K562 (cell line): ENCODE data around the gene USP31. TPM values are rescaled to one million over a fixed set of nuclear protein-coding genes. Genes with fewer than 3 reads are reported as not detected.

Experiments used
- BRD9 ChIP-seq: fragments of 450-650 bp; IDR thresholded peaks from 2 replicates; pipeline ENCODE4 v1.6.1; 2018; ENCODE audit warnings: low read depth; ENCODE audit not compliant: partially characterized antibody
- CAMTA2 ChIP-seq: fragments of 250-450 bp; sonication (Bioruptor Pico); conservative IDR thresholded peaks from 2 replicates; pipeline ENCODE4 v1.5.1; 2022
- ESRRB ChIP-seq: fragments of 250-450 bp; sonication (Bioruptor Pico); IDR thresholded peaks from 2 replicates; pipeline ENCODE4 v1.5.0; 2020; ENCODE audit warnings: mild to moderate bottlenecking, moderate library complexity, borderline replicate concordance
- ETS2 ChIP-seq: IDR thresholded peaks from 2 replicates; pipeline ENCODE4 v1.6.1; 2016; ENCODE audit warnings: borderline replicate concordance, missing genetic modification characterization, mild to moderate bottlenecking, moderate library complexity, missing compliant biosample characterization; ENCODE audit not compliant: poor library complexity, severe bottlenecking
- EZH2 ChIP-seq: IDR thresholded peaks from 2 replicates; pipeline ENCODE4 v1.6.1; 2012; ENCODE audit warnings: low read depth, mild to moderate bottlenecking, inconsistent platforms, low read length, borderline replicate concordance
- FOXA3 ChIP-seq, 2 experiments: fragments of 450-650 bp in 1 of 2; sonication (generic) in 1 of 2; formaldehyde crosslinking; IDR thresholded peaks in 1 of 2; conservative IDR thresholded peaks in 1 of 2; 2 replicates each; pipeline versions ENCODE4 v1.4.0 to v1.8.0; 2020 to 2022; ENCODE audit warnings: mild to moderate bottlenecking in 2 of 2, missing genetic modification reagents in 1 of 2
- ILK ChIP-seq: fragments of 450-650 bp; IDR thresholded peaks from 2 replicates; pipeline ENCODE4 v1.6.1; 2016; ENCODE audit warnings: missing genetic modification characterization, low read depth, mild to moderate bottlenecking, missing compliant biosample characterization, moderate library complexity, borderline replicate concordance
- PBX2 ChIP-seq, 2 experiments: IDR thresholded peaks in 1 of 2; conservative IDR thresholded peaks in 1 of 2; 2 replicates each; pipeline ENCODE4 v1.6.1; 2016; ENCODE audit warnings: low read depth in 2 of 2, mild to moderate bottlenecking in 1 of 2, missing compliant biosample characterization in 1 of 2, missing genetic modification characterization in 1 of 2, moderate library complexity in 1 of 2
- PRPF4 ChIP-seq: fragments of 200-400 bp; formaldehyde crosslinking; IDR thresholded peaks from one replicate; pipeline ENCODE4 v1.6.1; 2017; ENCODE audit warnings: low read length, low read depth, mild to moderate bottlenecking; ENCODE audit not compliant: insufficient read depth, poor library complexity, severe bottlenecking
- RAD51 ChIP-seq: fragments of 450-650 bp; IDR thresholded peaks from 2 replicates; pipeline ENCODE4 v1.7.1; 2016; ENCODE audit warnings: low read depth, mild to moderate bottlenecking, borderline replicate concordance
- RCOR1 ChIP-seq, 2 experiments: IDR thresholded peaks; 2 replicates each; pipeline ENCODE4 v1.6.1; 2012; ENCODE audit warnings: low read depth in 2 of 2, low read length in 2 of 2, borderline replicate concordance in 1 of 2, improper control_type of control experiment in 1 of 2
- RFX5 ChIP-seq: IDR thresholded peaks from 2 replicates; pipeline ENCODE4 v1.6.1; 2011; ENCODE audit warnings: low read depth, mild to moderate bottlenecking, improper control_type of control experiment, low read length
- SRF ChIP-seq, 2 experiments: fragments of 250-450, 450-650 bp in 1 of 2; sonication (Bioruptor Pico) in 1 of 2; sonication (generic) in 1 of 2; formaldehyde crosslinking; IDR thresholded peaks; 2 replicates each; pipeline versions ENCODE4 v1.5.0 to v1.5.1; 2020 to 2022; ENCODE audit warnings: mild to moderate bottlenecking in 1 of 2, missing genetic modification reagents in 1 of 2
- TBP ChIP-seq: optimal IDR thresholded peaks from 2 replicates; pipeline ENCODE3; 2011; ENCODE audit warnings: low read depth, low read length, improper control_type of control experiment
- TCF3 ChIP-seq: sonication (generic); formaldehyde crosslinking; IDR thresholded peaks from 2 replicates; pipeline ENCODE4 v1.4.0; 2020; ENCODE audit warnings: mild to moderate bottlenecking, missing genetic modification reagents
- ZBTB49 ChIP-seq: sonication (generic); formaldehyde crosslinking; IDR thresholded peaks from 2 replicates; pipeline ENCODE4 v1.8.0; 2022; ENCODE audit warnings: missing genetic modification reagents, mild to moderate bottlenecking, borderline replicate concordance
- ZKSCAN8 ChIP-seq: fragments of 200-800 bp; sonication (Bioruptor generic); IDR thresholded peaks from 2 replicates; pipeline ENCODE4 v1.6.1; 2016; ENCODE audit warnings: missing genetic modification characterization, missing compliant biosample characterization
- ZNF140 ChIP-seq: fragments of 250-450 bp; sonication (Bioruptor Pico); IDR thresholded peaks from 2 replicates; pipeline ENCODE4 v1.8.0; 2021; ENCODE audit warnings: moderate library complexity, mild to moderate bottlenecking, inconsistent platforms
- ZNF224 ChIP-seq: sonication (generic); formaldehyde crosslinking; IDR thresholded peaks from 2 replicates; pipeline ENCODE4 v1.8.0; 2022; ENCODE audit warnings: mild to moderate bottlenecking, missing genetic modification reagents
- ZNF395 ChIP-seq: fragments of 200-800 bp; sonication (Bioruptor generic); IDR thresholded peaks from 2 replicates; pipeline ENCODE4 v1.6.1; 2017; ENCODE audit warnings: missing genetic modification characterization, missing compliant biosample characterization
- ZNF75A ChIP-seq: fragments of 450-650 bp; formaldehyde crosslinking; IDR thresholded peaks from 2 replicates; pipeline ENCODE4 v1.4.0; 2020; ENCODE audit warnings: mild to moderate bottlenecking
- ZNF79 ChIP-seq: fragments of 250-450 bp; sonication (Bioruptor Pico); IDR thresholded peaks from 2 replicates; pipeline ENCODE4 v1.4.0; 2020; ENCODE audit warnings: low read depth, mild to moderate bottlenecking, moderate library complexity
- polyA plus RNA-seq, 8 experiments: library from polyadenylated mRNA; depleted of rRNA in 4 of 8; stranded (reverse) in 5 of 8; unstranded in 3 of 8; fragments of >200 nt; fragmentation: Nextera tagmentation in 2 of 8; fragmentation: Illumina TruSeq in 1 of 8; extraction: Ambion mirVana in 2 of 8; extraction: Trizol in 1 of 8; gene quantifications; 2 replicates each; pipeline versions ENCODE4 v1.2.1 to v1.2.3, GENCODE V29; 2011 to 2014; ENCODE audit warnings: inconsistent platforms in 1 of 8, missing spikeins in 1 of 8
- total RNA-seq, 7 experiments: library from RNA; depleted of rRNA in 6 of 7; stranded (reverse); fragments of >200 nt in 6 of 7; fragmentation: Illumina TruSeq in 2 of 7; extraction: Trizol in 2 of 7; gene quantifications; 2 replicates each; pipeline versions ENCODE4 v1.2.1 to v1.2.3, GENCODE V29; 2011 to 2021; ENCODE audit warnings: low replicate concordance in 1 of 7

USP31 gene
- total and polyA plus RNA-seq, 9 of the 15 experiments (the other 6 are each of a cell fraction or from before 2014, with no cell fraction given) = 0.56 to 4.9 (median 2.9) TPM

GRCh38 chr16:23134274-23134673 lies 15.0 kb downstream of the USP31 start (continued):
- TF ChIP-seq PBX2 (CRISPR knock-in tag; IDR thresholded peaks at IDR 0.05; ENCODE audit: low read depth) (no peak), PBX2 (tag; conservative IDR thresholded peaks at IDR 0.05; ENCODE audit: low read depth) (no peak; the same call in 1 of the 2 replicates), BRD9 (no peak), ILK (tag) (no peak), ZNF75A (CRISPR knock-in tag) (no peak), ESRRB (no peak), ZNF79 (CRISPR knock-in tag) (no peak), CAMTA2 (no peak), FOXA3 (CRISPR knock-in tag; conservative IDR thresholded peaks at IDR 0.05 in 1 of 2, IDR thresholded peaks at IDR 0.05 in 1 of 2) (no peak), ZNF395 (no peak), EZH2 (no peak), PRPF4 (no peak), TCF3 (peak; percentile 78), ZBTB49 (CRISPR knock-in tag) (no peak), ZNF224 (no peak), ZKSCAN8 (CRISPR knock-in tag) (no peak), TBP (no peak), ETS2 (tag) (no peak), RAD51 (no peak), RCOR1 (IDR thresholded peaks at IDR 0.05; ENCODE audit: borderline replicate concordance in 1 of 2, low read depth in 2 of 2, low read length in 2 of 2) (0 out of 4 replicates have a peak, but pooled peaks of 1 of the 2 experiments have one; percentile 29), SRF (CRISPR knock-in tag; IDR thresholded peaks at IDR 0.05) (no peak), RFX5 (no peak), ZNF140 (CRISPR knock-in tag) (no peak)
